Body of pancreas (tissue), 4 donors: Measurements from ENCODE around the gene INPP5B.

Source experiments
- POLR2A ChIP-seq, 3 donors: fragments of 450-650 bp; IDR thresholded peaks; one replicate each; pipeline ENCODE4 v1.6.1; 2016; ENCODE audit warnings: antibody characterized with exemption in 3 of 3, mild to moderate bottlenecking in 2 of 3
- TF ChIP-seq, protein P1 (sequence below), 7 experiments: fragments of 450-650 bp in 4 of 7; fragments of 200-600 bp in 3 of 7; sonication (generic) in 3 of 7; IDR thresholded peaks; one replicate each; pipeline ENCODE4 v1.5.1; 2016 to 2019; ENCODE audit warnings: antibody characterized with exemption in 7 of 7

- TF ChIP-seq, protein P1, sequence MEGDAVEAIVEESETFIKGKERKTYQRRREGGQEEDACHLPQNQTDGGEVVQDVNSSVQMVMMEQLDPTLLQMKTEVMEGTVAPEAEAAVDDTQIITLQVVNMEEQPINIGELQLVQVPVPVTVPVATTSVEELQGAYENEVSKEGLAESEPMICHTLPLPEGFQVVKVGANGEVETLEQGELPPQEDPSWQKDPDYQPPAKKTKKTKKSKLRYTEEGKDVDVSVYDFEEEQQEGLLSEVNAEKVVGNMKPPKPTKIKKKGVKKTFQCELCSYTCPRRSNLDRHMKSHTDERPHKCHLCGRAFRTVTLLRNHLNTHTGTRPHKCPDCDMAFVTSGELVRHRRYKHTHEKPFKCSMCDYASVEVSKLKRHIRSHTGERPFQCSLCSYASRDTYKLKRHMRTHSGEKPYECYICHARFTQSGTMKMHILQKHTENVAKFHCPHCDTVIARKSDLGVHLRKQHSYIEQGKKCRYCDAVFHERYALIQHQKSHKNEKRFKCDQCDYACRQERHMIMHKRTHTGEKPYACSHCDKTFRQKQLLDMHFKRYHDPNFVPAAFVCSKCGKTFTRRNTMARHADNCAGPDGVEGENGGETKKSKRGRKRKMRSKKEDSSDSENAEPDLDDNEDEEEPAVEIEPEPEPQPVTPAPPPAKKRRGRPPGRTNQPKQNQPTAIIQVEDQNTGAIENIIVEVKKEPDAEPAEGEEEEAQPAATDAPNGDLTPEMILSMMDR (IDR thresholded peaks at IDR 0.05) = peak; percentile 80 to 96 (median 91)
- TF ChIP-seq POLR2A (IDR thresholded peaks at IDR 0.05) = peak; percentile 45 to 81 (median 75)
These were observed 87.1 kb downstream of the INPP5B start, which contains the start of gene MTF1 for GRCh38 chr1:37859507-37860345.
